Ammon's horn (tissue), 1 donor: ENCODE data around the gene SLC7A6OS.
"Not testable (repeated sequence)": the region's sequence is repeated elsewhere in the genome, so short reads cannot be mapped to it uniquely, and the experiment has no call there.

Source experiments
- DNase-seq: peaks from one replicate; pipeline ENCODE4 v3.0.0-alpha.2; 2016; ENCODE audit warnings: low spot score

Gene SLC7A6OS

DNA sequence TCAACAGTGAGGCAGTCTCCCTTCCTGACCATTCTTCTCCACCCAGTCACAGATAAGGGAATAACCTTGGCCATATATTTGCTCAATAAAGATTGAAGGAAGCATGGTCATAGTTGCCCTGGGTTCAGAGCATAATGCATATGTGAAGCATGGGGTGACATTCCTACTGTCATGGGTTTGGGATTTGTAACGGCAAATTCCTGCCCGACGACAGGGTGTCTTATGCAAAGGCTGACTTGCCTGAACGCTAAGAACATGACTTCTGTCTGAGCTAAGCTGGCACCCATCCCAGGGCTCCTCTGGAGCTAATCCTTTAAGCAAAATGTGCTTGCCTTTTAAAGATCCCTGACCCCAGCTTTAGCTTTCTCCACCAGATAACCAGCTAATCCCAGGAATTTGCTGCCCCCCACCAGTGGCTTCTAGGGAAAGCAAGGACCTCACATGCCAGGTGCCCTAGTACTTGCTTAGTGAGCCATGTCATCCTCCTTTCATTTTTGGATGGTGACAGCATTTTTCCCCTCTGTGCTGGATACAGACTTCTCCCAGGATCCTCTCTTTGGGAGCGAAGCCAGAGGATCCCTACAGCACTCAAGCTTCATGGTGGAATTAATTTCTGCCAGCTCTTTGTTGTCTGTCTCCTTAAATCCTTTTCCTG is 11.7 kb downstream of the SLC7A6OS start:
- DNase-seq, result peak; percentile 47

DNA sequence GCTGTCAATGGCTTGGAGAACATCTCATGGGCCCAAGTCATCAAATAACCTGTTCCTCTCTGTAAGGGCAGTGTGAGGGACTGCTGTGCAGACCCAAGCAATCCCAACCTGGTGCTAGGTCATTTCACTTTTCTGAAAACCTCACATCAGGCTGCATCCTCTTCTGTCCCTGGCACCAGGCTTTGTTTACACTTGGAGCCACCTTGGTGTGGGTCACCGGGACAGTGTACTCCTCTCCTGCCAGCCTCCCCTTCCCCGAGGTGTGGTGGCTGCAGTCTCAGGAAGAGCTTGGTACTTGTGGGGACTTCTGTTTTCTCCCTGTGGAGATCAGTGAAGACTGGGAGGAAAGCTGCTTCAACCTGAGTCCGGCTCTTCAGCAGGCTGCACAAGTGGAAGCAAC is 12.4 kb downstream of the SLC7A6OS start:
- DNase-seq, result no peak

DNA sequence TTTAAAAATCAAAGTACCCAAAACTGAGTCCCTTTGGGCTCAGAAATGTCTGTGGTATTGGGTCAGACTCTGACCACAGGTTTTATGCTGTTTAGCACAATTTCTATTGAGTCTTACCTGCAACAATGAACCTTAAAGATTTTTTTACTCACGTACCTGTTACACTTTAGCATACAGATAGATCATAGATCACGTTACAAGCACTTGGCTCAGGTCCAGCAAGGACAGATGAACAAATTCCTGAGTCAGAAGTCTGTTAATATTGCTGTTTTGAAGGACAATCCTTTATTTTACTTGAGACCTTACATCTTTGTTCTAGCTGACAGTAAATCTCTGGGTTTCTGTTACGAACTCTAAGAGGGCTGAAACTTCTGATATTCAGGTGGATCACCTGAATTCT is 12.8 kb downstream of the SLC7A6OS start:
- no peak for DNase-seq

GRCh38 chr16:68296693-68297092 is 14.1 kb downstream of the SLC7A6OS start:
- DNase-seq, result no peak

- DNase-seq, result no peak
Observed at GRCh38 chr16:68296291-68296690, 14.5 kb downstream of the SLC7A6OS start.

GRCh38 chr16:68292425-68292824 is 18.3 kb downstream of the SLC7A6OS start:
- no peak for DNase-seq

DNA sequence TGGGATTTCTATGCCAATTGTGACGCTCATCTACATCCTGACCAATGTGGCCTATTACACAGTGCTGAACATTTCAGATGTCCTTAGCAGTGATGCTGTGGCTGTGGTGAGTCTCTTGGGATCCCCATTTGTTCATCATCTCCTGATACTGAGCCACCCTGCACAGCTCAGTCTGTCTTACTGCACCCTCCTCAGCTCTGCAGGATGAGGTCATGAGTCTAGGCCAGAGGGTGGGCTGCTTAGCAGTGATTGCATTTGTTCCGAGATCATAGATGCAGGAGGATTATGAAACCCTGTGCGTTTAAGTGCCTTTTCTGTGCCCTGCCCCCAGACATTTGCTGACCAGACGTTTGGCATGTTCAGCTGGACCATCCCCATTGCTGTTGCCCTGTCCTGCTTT is 19.5 kb downstream of the SLC7A6OS start:
- no peak for DNase-seq

- no peak for DNase-seq
Observed at GRCh38 chr16:68290450-68290849, 20.3 kb downstream of the SLC7A6OS start.

GRCh38 chr16:68289621-68290329 is 21.0 kb downstream of the SLC7A6OS start:
- no peak for DNase-seq

- DNase-seq, result no peak
Observed at GRCh38 chr16:68289202-68289601, 21.5 kb downstream of the SLC7A6OS start.

- not testable (repeated sequence) for DNase-seq
Observed at GRCh38 chr16:68288796-68289195, 21.9 kb downstream of the SLC7A6OS start.

GRCh38 chr16:68288252-68288650 is 22.5 kb downstream of the SLC7A6OS start:
- DNase-seq, result no peak

DNA sequence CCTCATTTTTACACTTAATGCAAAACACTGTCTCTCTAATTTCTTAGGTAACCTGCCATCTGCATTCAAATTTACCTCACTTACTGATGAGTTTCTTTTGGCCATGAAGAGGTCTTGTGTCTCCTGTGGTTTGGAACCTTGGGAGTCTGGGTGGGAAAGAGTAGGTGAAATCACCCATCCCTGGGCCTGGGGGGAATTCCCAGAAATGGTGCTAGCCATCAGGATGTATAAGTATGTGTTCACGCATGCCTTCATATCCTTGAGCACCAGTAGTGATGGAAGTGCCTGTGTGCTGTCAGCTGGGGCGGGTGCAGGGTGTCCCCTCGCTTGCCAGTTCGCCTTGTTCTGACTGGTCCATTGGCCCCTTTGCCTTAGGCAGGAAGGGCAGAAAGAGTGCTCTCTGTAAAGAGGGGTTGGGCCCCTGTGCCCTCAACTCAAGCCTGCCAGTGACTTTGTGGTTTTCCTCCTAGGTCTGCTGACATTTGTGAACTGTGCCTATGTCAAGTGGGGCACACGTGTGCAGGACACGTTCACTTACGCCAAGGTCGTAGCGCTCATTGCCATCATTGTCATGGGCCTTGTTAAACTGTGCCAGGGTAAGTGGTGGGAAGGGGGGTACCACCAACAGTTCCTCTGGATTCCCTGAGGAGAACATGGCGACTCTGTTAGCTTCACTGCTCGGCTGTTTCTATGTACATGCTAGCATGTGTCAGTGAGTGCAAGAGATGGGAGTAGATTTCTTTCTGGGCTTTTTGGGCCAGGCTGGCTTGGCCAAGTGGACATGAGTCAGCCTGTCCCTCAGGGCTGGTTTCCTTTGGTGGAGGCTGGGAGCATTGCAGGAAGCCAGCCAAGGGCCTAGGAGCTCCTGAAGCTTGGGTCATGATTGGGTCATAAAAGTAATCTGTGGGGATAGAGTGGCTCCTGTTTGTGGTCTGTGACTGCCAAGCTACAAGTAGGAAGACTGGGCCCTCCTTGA is 23.2 kb downstream of the SLC7A6OS start:
- no peak for DNase-seq

DNA sequence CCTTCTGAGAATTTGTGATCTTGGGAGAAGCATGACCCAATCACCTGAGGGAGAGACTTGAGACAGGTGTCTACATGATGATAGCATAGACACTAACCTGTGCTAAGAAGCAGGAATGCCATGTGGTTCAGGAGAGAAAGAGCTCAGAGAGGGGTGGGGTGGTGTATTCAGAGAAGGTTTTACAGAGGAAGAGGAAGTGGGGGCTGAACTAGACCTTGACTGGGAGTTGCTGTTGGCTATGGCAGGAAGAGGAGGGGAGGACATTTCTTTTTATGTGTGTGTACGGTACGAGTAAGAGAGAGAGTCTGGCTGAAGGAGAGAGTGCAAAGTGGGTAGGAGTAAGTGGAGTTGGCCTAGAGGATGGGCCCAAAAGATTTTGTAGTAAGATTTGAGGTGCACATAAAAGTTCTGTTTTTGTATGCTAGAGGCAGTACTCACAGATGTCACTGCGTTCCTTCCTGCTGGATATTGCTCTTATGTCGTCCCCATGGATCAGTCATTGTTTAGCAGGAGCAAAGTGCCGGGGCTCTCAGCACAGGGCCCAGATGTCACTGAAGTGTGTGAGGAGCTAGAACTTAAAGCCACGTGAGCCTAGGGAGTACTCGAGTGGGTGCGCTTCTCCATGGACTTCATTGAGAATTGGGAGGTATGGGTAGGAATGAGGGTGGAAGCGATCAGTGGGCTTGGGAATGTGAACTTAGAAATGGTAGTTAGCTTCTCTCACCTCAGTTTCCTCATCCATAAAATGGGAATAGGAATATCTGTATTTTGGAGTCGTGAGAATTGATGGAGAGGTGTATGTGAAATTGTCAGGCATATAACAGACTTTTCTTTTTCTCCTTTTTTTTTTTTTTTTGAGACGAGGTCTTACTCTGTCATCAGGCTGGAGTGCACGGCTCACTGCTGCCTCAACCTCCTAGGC is 24.3 kb downstream of the SLC7A6OS start:
- DNase-seq, result no peak

- DNase-seq, result no peak
Observed at GRCh38 chr16:68285683-68286082, 25.1 kb downstream of the SLC7A6OS start.

- DNase-seq, result peak; percentile 40
Observed at GRCh38 chr16:68284847-68285246, 25.9 kb downstream of the SLC7A6OS start.

DNA sequence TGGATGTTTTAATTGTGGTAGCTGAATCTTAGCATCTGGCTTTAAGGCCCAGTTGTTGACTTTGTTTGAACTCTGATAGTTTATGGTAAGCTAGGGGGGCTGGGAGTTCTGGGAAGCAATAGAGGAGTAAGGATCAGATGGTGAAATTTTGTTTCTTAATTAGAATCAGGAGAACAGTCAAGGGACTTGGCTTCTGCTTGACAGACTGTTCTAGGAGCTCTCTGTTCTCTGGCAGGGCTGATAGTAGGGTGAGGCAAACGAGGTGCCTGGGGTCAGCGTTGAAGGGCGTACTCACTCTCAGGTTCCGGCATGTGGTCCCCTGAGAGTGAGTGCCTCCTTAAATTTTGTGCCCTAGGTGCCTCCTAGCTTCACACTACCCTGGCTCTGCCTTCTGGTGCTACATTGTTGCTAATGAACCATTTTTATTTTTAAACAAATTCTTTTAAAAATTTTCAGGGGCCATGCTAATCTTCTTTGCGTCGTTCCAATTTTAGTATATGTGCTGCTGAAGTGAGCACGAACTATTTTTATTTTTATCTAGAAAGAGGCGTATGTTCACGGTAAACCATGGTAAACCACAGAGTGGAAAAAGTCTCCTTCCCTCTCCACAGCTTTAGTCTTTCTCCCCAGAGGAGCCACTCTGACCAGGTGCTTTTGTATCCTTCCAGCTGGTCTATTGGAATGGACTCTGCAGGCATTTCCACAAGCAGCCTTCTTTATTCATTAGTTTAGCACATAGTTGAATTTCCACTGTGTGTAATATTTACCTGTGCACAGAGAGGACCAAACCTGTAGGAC is 26.7 kb downstream of the SLC7A6OS start:
- no peak for DNase-seq

GRCh38 chr16:68283346-68283745 is 27.4 kb downstream of the SLC7A6OS start:
- no peak for DNase-seq

DNA sequence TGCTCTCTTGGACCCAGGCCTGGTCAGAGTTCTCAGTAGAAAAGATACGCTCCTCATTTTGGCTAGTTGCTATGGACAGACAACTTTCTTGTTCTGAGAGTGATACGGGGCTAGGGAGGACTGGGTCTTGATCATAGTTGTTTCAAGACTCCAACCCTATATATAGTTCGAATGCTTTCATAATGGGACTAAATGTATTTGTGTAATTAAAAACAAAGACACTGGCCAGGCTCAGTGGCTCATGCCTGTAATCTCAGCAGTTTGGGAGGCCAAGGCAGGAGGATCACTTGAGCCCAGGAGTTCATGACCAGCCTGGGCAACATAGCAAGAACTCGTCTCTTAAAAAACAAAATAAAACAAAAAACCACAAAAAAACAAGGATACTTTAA is 28.7 kb downstream of the SLC7A6OS start:
- DNase-seq, result no peak

DNA sequence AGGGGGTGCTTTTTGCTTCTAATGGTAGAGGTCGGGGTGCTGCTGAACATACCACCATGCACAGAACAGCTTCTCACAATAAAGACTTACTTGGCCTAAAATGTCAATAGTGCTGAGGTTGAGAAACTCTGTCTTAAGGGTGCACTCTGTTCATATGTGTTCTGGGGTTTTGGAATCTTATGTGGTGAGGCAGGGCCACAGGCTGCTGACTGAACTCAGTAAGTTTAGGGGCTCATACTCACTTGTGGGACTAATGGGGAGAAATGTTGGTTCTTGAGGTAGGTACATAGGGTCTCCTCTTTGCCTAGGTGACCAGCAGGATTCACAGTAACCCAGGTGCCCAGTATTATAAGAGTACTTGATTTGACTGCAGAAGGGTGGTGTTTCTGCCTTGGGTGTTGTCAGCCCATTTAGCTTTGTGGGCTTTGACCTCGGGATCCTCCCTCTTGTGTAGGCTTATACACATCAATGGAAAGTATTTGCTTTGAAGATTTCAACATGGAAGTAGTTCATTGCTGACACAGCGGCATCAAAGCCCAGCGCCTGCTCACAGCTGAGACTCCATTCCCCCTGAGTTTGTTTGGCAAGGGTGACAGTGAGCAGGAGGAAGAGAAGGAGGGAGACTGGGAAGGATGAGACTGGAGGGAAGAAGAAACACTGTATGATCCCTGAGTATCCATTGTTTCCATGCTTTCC is 29.2 kb downstream of the SLC7A6OS start:
- DNase-seq, result no peak
